GM10248 (cell line): ENCODE data around the gene BRD8.

Experiments used
- CTCF ChIA-PET: fragments of 300-600 bp; sonication (Branson Sonifier 250); formaldehyde crosslinking; extraction: SDS; loops from one replicate; lab custom pipeline; 2021; ENCODE audit warnings: antibody characterized with exemption; lab: Yijun Ruan, JAX
- POLR2A ChIA-PET: fragments of 350-650 bp; sonication (Branson Sonifier 250); formaldehyde crosslinking; extraction: SDS; loops from one replicate; lab custom pipeline; 2020; ENCODE audit warnings: antibody characterized with exemption; lab: Yijun Ruan, JAX
- DNase-seq: peaks from one replicate; pipeline ENCODE4 v3.0.0; 2012; ENCODE audit errors: extremely low spot score
- TF ChIP-seq, protein P1 (sequence below): IDR thresholded peaks from 2 replicates; pipeline ENCODE4 v1.5.1; 2012; ENCODE audit warnings: mild to moderate bottlenecking, low read depth; ENCODE audit errors: extremely low read depth, missing control alignments, control extremely low read depth

Gene BRD8

DNA sequence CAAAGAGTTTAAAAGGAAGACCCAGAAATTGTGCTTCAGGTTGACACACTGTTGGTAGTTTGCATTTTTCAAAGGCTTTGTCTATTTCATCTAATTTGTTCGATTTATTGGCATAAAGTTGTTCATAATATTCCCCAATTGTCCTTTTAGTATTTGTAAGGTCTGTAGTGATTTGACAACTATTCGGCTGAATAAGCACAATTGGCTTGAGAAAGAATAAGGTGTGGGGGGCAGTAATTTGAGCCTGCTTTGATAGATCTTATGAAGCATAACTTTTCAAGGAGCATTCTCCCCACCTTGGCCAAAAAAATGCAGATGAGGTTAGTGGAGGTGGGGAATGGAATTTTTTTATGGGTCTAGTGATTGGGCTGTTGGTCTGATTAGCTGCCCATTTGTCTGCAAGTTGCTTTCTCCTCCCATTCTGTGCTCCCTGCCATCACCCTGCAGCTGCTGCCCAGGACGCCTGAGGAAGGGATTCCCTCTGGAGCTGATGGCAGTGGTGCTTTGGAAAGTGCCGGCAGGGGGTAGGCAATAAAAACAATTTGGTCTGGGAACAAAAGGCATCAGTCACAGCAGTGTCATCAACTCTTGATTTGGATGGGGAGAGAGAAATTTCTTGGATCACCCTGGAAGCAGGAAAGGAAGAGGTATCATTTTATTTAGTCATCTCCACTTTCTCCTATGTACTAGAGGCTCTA lies 68.0 kb downstream of the BRD8 start:
- CTCF ChIA-PET, result interaction anchor here (1.4 to 2.8 kb wide), 3 partner anchors 23 to 69 kb away, joined by 3 to 11 read pairs (median 3); partner anchors contain the start of gene KIF20A
- DNase-seq, result no peak
- TF ChIP-seq, protein P1, sequence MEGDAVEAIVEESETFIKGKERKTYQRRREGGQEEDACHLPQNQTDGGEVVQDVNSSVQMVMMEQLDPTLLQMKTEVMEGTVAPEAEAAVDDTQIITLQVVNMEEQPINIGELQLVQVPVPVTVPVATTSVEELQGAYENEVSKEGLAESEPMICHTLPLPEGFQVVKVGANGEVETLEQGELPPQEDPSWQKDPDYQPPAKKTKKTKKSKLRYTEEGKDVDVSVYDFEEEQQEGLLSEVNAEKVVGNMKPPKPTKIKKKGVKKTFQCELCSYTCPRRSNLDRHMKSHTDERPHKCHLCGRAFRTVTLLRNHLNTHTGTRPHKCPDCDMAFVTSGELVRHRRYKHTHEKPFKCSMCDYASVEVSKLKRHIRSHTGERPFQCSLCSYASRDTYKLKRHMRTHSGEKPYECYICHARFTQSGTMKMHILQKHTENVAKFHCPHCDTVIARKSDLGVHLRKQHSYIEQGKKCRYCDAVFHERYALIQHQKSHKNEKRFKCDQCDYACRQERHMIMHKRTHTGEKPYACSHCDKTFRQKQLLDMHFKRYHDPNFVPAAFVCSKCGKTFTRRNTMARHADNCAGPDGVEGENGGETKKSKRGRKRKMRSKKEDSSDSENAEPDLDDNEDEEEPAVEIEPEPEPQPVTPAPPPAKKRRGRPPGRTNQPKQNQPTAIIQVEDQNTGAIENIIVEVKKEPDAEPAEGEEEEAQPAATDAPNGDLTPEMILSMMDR, result no peak
- POLR2A ChIA-PET, result no interaction called here

DNA sequence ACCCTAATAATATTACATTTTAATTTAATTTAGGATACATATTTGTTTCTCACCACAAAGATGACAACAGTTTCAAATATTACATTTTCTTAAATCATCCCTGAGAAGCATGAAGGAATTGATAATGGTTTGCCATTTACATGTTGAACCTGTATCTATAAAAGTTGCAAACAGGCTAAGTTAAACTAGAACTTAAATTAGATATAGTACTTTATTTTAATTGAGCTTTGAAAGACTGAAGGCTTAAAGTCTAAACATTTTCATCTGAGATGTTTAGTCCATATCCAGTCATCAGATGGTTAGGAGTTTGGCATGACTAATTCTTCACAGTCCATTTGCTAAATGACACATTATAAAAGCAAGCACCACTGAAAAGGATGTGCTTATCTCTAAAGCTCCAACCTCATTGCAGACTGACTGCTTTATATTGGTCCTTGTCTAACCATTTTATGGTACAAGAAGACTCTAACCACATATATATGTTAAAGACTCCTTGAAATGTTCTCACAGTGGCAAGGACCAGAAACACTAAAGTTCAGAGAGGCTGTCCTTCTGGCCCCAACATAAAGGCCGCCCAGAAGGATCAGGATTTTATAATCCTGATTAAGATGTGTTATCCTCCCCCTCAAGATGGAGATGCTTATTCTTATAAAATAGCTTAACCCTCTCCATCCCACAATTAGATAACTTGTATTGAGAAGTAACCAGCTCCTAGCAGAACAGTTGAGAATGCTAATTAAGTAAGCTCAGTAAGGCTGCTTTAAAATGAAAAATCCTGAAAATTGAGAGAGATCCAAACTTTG lies 68.8 kb downstream of the BRD8 start:
- CTCF ChIA-PET, result interaction anchor here (1.0 to 2.8 kb wide), 7 partner anchors 24 to 331 kb away, joined by 3 to 11 read pairs (median 3); partner anchors contain the start of gene KIF20A
- TF ChIP-seq, protein P1, result no peak
- no peak for DNase-seq
- POLR2A ChIA-PET, result no interaction called here

DNA sequence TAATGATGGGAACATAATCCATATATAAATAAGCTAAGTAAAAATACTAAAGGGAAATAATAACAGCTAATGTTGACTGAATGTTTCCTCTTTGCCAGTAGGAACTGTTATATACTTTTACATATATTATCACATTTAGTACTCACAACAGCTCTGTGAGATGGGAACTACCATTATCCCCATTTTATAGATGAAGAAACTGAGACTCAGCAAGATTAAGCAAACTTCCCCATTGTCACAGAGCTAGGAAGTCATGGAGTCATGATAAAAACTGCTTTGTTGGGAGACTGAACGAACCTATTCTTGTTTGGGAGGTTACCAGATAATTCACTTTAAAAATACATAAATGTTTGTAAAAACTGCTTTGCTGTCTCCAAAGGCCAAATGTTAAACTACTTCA lies 71.2 kb downstream of the BRD8 start:
- TF ChIP-seq, protein P1, result no peak
- DNase-seq, result no peak
- ChIA-PET POLR2A (no interaction called here), CTCF (interaction anchor here (1.2 kb wide), 1 partner anchor 16 kb away, joined by 5 read pairs; no protein-coding TSS in a partner anchor)

DNA sequence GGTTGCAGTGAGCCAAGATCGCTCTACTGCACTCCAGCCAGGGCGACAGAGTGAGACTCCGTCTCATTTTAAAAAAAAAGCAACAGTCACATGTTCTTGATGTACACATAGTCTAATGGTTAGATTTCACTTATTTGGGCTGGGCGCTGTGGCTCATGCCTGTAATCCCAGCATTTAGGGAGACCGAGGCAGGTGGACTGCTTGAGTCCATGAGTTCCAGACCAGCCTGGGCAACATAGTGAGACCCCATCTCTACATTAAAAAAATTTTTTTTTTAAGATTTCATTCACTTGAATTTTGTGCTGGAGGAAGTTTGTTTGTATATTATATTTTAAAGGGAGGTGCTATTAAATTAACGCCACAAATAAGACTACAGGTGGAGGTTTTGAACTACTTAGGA lies 72.7 kb downstream of the BRD8 start:
- CTCF ChIA-PET, result no interaction called here

DNA sequence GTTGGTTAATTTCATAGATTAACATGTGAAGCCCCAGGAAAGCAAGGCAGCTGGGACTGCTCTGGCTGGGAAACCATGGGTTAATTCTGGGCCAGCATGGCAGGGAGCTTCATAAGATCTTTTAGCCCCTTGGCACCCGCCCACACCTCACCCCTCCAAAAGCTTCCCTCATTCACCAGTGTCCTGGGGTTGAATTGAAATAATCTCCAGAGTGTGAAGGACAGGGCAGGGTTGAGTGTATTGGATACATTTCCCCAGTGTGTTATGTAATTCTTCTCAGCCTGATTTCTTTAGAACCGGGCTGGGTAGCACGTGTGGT lies 75.2 kb downstream of the BRD8 start:
- POLR2A ChIA-PET, result no interaction called here
- TF ChIP-seq, protein P1, result no peak
- no peak for DNase-seq
- CTCF ChIA-PET, result interaction anchor here (0.8 to 1.6 kb wide), 4 partner anchors 15 to 64 kb away, joined by 3 to 4 read pairs (median 3); no protein-coding TSS in a partner anchor

More for the DNA sequence above, 72.7 kb downstream of the BRD8 start:
- no peak for DNase-seq
- POLR2A ChIA-PET, result no interaction called here
- TF ChIP-seq, protein P1, result no peak

DNA sequence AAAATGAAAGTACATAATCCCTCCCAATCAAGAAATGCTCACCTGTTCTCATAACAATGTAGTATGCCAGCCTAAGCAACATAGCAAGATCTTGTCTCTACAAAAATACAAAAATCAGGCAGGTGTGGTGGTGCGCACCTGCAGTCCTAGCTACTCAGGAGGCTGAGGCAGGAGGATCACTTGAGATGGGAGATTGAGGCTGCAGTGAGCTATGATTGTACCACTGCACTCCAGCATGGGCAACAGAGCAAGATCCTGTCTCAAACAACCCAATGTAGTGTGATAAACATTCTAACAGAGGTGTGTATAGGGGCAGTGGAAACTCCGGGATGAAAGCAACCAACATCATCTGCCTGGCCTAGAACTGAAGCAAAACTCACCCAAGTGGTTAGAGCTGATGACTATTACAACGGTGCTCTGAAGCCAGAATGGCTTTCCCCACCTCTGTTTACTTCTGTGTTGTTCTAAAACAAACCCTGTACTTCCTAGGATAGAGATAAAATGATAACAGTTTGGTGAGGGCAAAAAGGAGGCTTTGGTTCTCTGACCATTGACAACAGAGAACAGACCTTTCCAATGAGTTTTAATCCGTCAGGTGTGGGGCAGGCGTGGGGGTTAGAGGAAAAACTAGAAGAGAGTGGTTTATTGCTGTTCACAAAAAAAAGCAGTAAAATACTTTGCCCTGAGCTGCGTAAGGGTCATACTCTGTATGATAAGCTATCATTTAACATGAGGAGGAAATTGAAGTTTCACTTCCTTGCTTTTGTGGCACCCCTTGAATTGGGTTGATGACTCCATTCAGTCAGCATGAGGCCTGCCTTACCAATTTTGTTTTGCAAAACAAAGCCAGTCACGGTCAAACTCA lies 75.7 kb downstream of the BRD8 start:
- ChIA-PET POLR2A (no interaction called here), CTCF (interaction anchor here (0.8 to 1.6 kb wide), 5 partner anchors 15 to 64 kb away, joined by 3 to 4 read pairs (median 3); no protein-coding TSS in a partner anchor)
- TF ChIP-seq, protein P1, result no peak
- no peak for DNase-seq
